NCI-H2171 (cell line): ENCODE results near the gene LRIT3.

Experiments
- DNase-seq: peaks from one replicate; lab custom pipeline; 2025; lab: John Stamatoyannopoulos, UW

LRIT3 gene

GRCh38 chr4:109847896-109848442 is at the start of gene LRIT3:
Gene LRIT3, plus strand, starts transcription at chr4:109848107. Its CDS starts 95 bp downstream, at chr4:109848202.
- DNase-seq = no peak

- DNase-seq = no peak
Observed at GRCh38 chr4:109798866-109799265, 49.0 kb upstream of the LRIT3 start.

- DNase-seq = no peak
Observed at GRCh38 chr4:109801099-109801789, 46.7 kb upstream of the LRIT3 start.

GRCh38 chr4:109801895-109802319 is 46.0 kb upstream of the LRIT3 start, which contains the start of gene CFI:
Gene CFI, minus strand, starts transcription at chr4:109801999. Its CDS starts 28 bp downstream, at chr4:109801971.
- DNase-seq = no peak

GRCh38 chr4:109803924-109804571 is 43.9 kb upstream of the LRIT3 start:
- no peak for DNase-seq

- DNase-seq = no peak
Observed at GRCh38 chr4:109809655-109810054, 38.3 kb upstream of the LRIT3 start.

- DNase-seq = no peak
Observed at GRCh38 chr4:109810552-109811387, 37.1 kb upstream of the LRIT3 start.

- DNase-seq = no peak
Observed at GRCh38 chr4:109811707-109812106, 36.2 kb upstream of the LRIT3 start.

GRCh38 chr4:109815151-109816081 is 32.5 kb upstream of the LRIT3 start, which contains the start of gene GAR1:
Gene GAR1, plus strand, starts transcription at chr4:109815762. Its CDS starts 403 bp downstream, at chr4:109816165.
- peak; percentile 67 for DNase-seq

GRCh38 chr4:109816082-109816442 is 31.8 kb upstream of the LRIT3 start:
- DNase-seq = no peak

GRCh38 chr4:109816894-109817293 is 31.0 kb upstream of the LRIT3 start:
- no peak for DNase-seq

GRCh38 chr4:109818268-109818667 is 29.6 kb upstream of the LRIT3 start:
- no peak for DNase-seq

GRCh38 chr4:109820563-109820962 is 27.3 kb upstream of the LRIT3 start:
- DNase-seq = no peak

- no peak for DNase-seq
Observed at GRCh38 chr4:109821185-109821584, 26.7 kb upstream of the LRIT3 start.

GRCh38 chr4:109826719-109827118 is 21.2 kb upstream of the LRIT3 start:
- no peak for DNase-seq

- DNase-seq = no peak
Observed at GRCh38 chr4:109827672-109828071, 20.2 kb upstream of the LRIT3 start, which contains the start of gene RRH. Gene RRH, plus strand, starts transcription at chr4:109827972. Its CDS starts 56 bp downstream, at chr4:109828028.

- DNase-seq = no peak
Observed at GRCh38 chr4:109833756-109834155, 14.2 kb upstream of the LRIT3 start.

GRCh38 chr4:109836985-109837384 is 10.9 kb upstream of the LRIT3 start:
- no peak for DNase-seq

- DNase-seq = no peak
Observed at GRCh38 chr4:109846395-109847098, 1.4 kb upstream of the LRIT3 start.

- no peak for DNase-seq
Observed at GRCh38 chr4:109848501-109848900, 594 bp downstream of the LRIT3 start.
